GM12878 (cell line): ENCODE results near the gene DCTPP1. TPM values are rescaled to one million over a fixed set of nuclear protein-coding genes. Genes with fewer than 3 reads are reported as not detected.
A peak's percentile ranks its signal among the peaks of the same experiment; 100 is the strongest.

Source experiments
- ATF7 ChIP-seq: fragments of 450-650 bp; IDR thresholded peaks from 2 replicates; pipeline ENCODE4 v1.6.1; 2016; ENCODE audit warnings: low read depth, mild to moderate bottlenecking
- BHLHE40 ChIP-seq, 2 experiments: fragments of 450-650 bp in 1 of 2; IDR thresholded peaks; 2 replicates each; pipeline ENCODE4 v1.6.1; 2011 to 2017; ENCODE audit warnings: low read depth in 2 of 2, borderline replicate concordance in 1 of 2, improper control_type of control experiment in 1 of 2, low read length in 1 of 2, mild to moderate bottlenecking in 1 of 2
- CREB1 ChIP-seq: IDR thresholded peaks from 2 replicates; pipeline ENCODE4 v1.6.1; 2012; ENCODE audit warnings: low read depth, mild to moderate bottlenecking, inconsistent platforms
- CREM ChIP-seq: IDR thresholded peaks from 2 replicates; pipeline ENCODE4 v1.6.1; 2014; ENCODE audit warnings: antibody characterized with exemption, low read depth
- DPF2 ChIP-seq: fragments of 450-650 bp; IDR thresholded peaks from 2 replicates; pipeline ENCODE4 v1.6.1; 2017; ENCODE audit warnings: mild to moderate bottlenecking
- EED ChIP-seq: sonication (generic); IDR thresholded peaks from 2 replicates; pipeline ENCODE4 v1.6.1; 2016; ENCODE audit warnings: antibody characterized with exemption, low read depth
- EGR1 ChIP-seq, 2 experiments: IDR thresholded peaks; 1 replicate in 1 of 2; 2 replicates in 1 of 2; pipeline ENCODE4 v1.6.1; 2011 to 2012; ENCODE audit warnings: low read depth in 2 of 2, low read length in 2 of 2, borderline replicate concordance in 1 of 2, mild to moderate bottlenecking in 1 of 2, moderate library complexity in 1 of 2
- EP300 ChIP-seq, 2 experiments: fragments of 150-350 bp in 1 of 2; IDR thresholded peaks; 2 replicates each; pipeline ENCODE4 v1.6.1; 2011 to 2012; ENCODE audit warnings: low read depth in 2 of 2, low read length in 2 of 2, borderline replicate concordance in 1 of 2, improper control_type of control experiment in 1 of 2, inconsistent platforms in 1 of 2; ENCODE audit not compliant: control insufficient read depth in 1 of 2
- HCFC1 ChIP-seq: fragments of 150-350 bp; IDR thresholded peaks from 2 replicates; pipeline ENCODE4 v1.6.1; 2014; ENCODE audit warnings: low read length
- IKZF1 ChIP-seq: fragments of 450-650 bp; conservative IDR thresholded peaks from 2 replicates; pipeline ENCODE4 v1.6.1; 2017; ENCODE audit warnings: antibody characterized with exemption, mild to moderate bottlenecking
- LARP7 ChIP-seq: fragments of 450-650 bp; IDR thresholded peaks from 2 replicates; pipeline ENCODE4 v1.6.1; 2017; ENCODE audit warnings: mild to moderate bottlenecking
- MTA2 ChIP-seq: fragments of 450-650 bp; IDR thresholded peaks from 2 replicates; pipeline ENCODE4 v1.6.1; 2016; ENCODE audit warnings: low read depth, mild to moderate bottlenecking, moderate library complexity
- NBN ChIP-seq: fragments of 450-650 bp; IDR thresholded peaks from 2 replicates; pipeline ENCODE4 v1.6.1; 2016
- NR2C1 ChIP-seq: fragments of 450-650 bp; IDR thresholded peaks from 2 replicates; pipeline ENCODE4 v1.6.1; 2017; ENCODE audit warnings: antibody characterized with exemption, mild to moderate bottlenecking, moderate library complexity
- NRF1 ChIP-seq: conservative IDR thresholded peaks from 2 replicates; pipeline ENCODE4 v1.6.1; 2011; ENCODE audit warnings: mild to moderate bottlenecking, low read depth, low read length, improper control_type of control experiment
- PML ChIP-seq: IDR thresholded peaks from 2 replicates; pipeline ENCODE4 v1.6.1; 2012; ENCODE audit warnings: low read length, inconsistent platforms
- POLR2A ChIP-seq: IDR thresholded peaks from 2 replicates; pipeline ENCODE4 v1.6.1; 2011; ENCODE audit warnings: low read depth, mild to moderate bottlenecking, low read length
- POLR2AphosphoS2 ChIP-seq: IDR thresholded peaks from 2 replicates; pipeline ENCODE4 v1.6.1; 2011; ENCODE audit warnings: low read depth, mild to moderate bottlenecking, low read length, improper control_type of control experiment, moderate library complexity
- POLR2AphosphoS5 ChIP-seq: IDR thresholded peaks from 2 replicates; pipeline ENCODE4 v1.6.1; 2011; ENCODE audit warnings: mild to moderate bottlenecking, low read length, inconsistent platforms
- RB1 ChIP-seq: fragments of 450-650 bp; formaldehyde crosslinking; IDR thresholded peaks from 2 replicates; pipeline ENCODE4 v1.6.1; 2017; ENCODE audit warnings: mild to moderate bottlenecking, borderline replicate concordance
- SIN3A ChIP-seq: IDR thresholded peaks from 2 replicates; pipeline ENCODE4 v1.6.1; 2012; ENCODE audit warnings: low read depth, low read length, improper control_type of control experiment
- SMAD5 ChIP-seq: IDR thresholded peaks from 2 replicates; pipeline ENCODE4 v1.6.1; 2016; ENCODE audit warnings: antibody characterized with exemption, low read depth
- ZNF207 ChIP-seq: fragments of 450-650 bp; IDR thresholded peaks from 2 replicates; pipeline ENCODE4 v1.6.1; 2014; ENCODE audit warnings: antibody characterized with exemption, mild to moderate bottlenecking, borderline replicate concordance
- polyA plus RNA-seq, 11 experiments: library from polyadenylated mRNA; depleted of rRNA in 4 of 11; unstranded in 6 of 11; stranded (reverse) in 5 of 11; fragments of >200 nt; fragmentation: Nextera tagmentation in 4 of 11; fragmentation: Illumina TruSeq in 1 of 11; extraction: Ambion mirVana in 4 of 11; extraction: Trizol in 1 of 11; gene quantifications; 1 replicate in 1 of 11; 2 replicates in 10 of 11; pipeline versions ENCODE4 v1.2.1 to v1.2.3, GENCODE V29; 2011 to 2016; ENCODE audit warnings: inconsistent platforms in 2 of 11, missing spikeins in 2 of 11, low read depth in 1 of 11
- total RNA-seq, 4 experiments: library from RNA; depleted of rRNA in 3 of 4; stranded (reverse); fragments of >200 nt in 3 of 4; fragmentation: Illumina TruSeq in 1 of 4; extraction: Trizol in 1 of 4; gene quantifications; 2 replicates each; pipeline versions ENCODE4 v1.2.1 to v1.2.3, GENCODE V29; 2013 to 2021
- TF ChIP-seq, protein P1 (sequence below): fragments of 450-650 bp; IDR thresholded peaks from 2 replicates; pipeline ENCODE4 v1.6.1; 2017; ENCODE audit warnings: mild to moderate bottlenecking, low read depth, inconsistent platforms; ENCODE audit not compliant: poor library complexity, severe bottlenecking
- TF ChIP-seq, protein P2 (sequence below): fragments of 450-650 bp; IDR thresholded peaks from 2 replicates; pipeline ENCODE4 v1.6.1; 2017; ENCODE audit warnings: mild to moderate bottlenecking, moderate library complexity
- TF ChIP-seq, protein P3 (sequence below): IDR thresholded peaks from 2 replicates; pipeline ENCODE4 v1.6.1; 2012; ENCODE audit warnings: low read depth, low read length, improper control_type of control experiment

The DCTPP1 gene
- total and polyA plus RNA-seq, 10 of the 15 experiments (the other 5 are each of a cell fraction or from before 2014, with no cell fraction given): 72.1 to 266 (median 157) TPM

DNA sequence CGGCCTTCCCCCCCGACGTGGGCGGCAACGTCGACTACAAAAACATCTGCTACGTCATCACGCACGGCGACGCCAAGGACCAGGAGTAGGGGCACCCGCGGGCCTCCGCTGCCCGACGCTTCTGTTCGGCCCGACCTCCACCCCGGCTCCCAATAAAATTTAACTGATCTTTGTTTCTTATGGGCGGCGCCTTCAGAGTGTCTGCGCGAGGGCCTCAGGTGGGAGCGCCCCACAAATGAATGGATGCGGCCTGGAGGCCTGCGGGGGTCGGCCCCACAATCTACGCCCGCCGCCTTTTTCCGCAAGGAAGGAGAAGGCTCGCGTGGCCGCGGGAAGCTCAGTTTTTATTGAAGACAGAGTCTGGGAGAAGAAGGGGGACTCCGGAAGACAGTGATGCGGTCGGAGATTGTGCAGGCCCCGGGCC is 52.0 kb downstream of the DCTPP1 start (continued):
- TF ChIP-seq EED (no peak), SMAD5 (peak; percentile 21; the same call in 1 of the 2 replicates), ZNF207 (no peak), SIN3A (peak; percentile 37; the same call in 1 of the 2 replicates), RB1 (peak; percentile 53; the same call in 1 of the 2 replicates), IKZF1 (peak; percentile 55), EGR1 (IDR thresholded peaks at IDR 0.05; ENCODE audit: borderline replicate concordance in 1 of 2, low read depth in 2 of 2, low read length in 2 of 2) (peak in 1 of 2 experiments; percentile 91; a peak in 1 of 3 replicates), NBN (peak; percentile 49), POLR2AphosphoS5 (peak; percentile 37; the same call in 1 of the 2 replicates), MTA2 (peak; percentile 28; the same call in 1 of the 2 replicates), LARP7 (peak; percentile 48; the same call in 1 of the 2 replicates), CREB1 (peak; percentile 93), POLR2A (peak; percentile 52), CREM (peak; percentile 93), POLR2AphosphoS2 (peak; percentile 73; the same call in 1 of the 2 replicates), BHLHE40 (IDR thresholded peaks at IDR 0.05; ENCODE audit: borderline replicate concordance in 1 of 2, low read depth in 2 of 2, low read length in 1 of 2) (0 out of 4 replicates have a peak, but pooled peaks of 1 of the 2 experiments have one; percentile 5), DPF2 (peak; percentile 72), NRF1 (no peak), EP300 (IDR thresholded peaks at IDR 0.05; ENCODE audit: borderline replicate concordance in 1 of 2, control insufficient read depth in 1 of 2, low read depth in 2 of 2, low read length in 2 of 2) (0 out of 4 replicates have a peak, but pooled peaks of 1 of the 2 experiments have one; percentile 5), ATF7 (peak; percentile 82), NR2C1 (no peak), HCFC1 (no peak), PML (0 out of 2 replicates have a peak, but pooled peaks have one; percentile 17)
- TF ChIP-seq, protein P1, sequence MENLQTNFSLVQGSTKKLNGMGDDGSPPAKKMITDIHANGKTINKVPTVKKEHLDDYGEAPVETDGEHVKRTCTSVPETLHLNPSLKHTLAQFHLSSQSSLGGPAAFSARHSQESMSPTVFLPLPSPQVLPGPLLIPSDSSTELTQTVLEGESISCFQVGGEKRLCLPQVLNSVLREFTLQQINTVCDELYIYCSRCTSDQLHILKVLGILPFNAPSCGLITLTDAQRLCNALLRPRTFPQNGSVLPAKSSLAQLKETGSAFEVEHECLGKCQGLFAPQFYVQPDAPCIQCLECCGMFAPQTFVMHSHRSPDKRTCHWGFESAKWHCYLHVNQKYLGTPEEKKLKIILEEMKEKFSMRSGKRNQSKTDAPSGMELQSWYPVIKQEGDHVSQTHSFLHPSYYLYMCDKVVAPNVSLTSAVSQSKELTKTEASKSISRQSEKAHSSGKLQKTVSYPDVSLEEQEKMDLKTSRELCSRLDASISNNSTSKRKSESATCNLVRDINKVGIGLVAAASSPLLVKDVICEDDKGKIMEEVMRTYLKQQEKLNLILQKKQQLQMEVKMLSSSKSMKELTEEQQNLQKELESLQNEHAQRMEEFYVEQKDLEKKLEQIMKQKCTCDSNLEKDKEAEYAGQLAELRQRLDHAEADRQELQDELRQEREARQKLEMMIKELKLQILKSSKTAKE: no peak
- TF ChIP-seq, protein P2, sequence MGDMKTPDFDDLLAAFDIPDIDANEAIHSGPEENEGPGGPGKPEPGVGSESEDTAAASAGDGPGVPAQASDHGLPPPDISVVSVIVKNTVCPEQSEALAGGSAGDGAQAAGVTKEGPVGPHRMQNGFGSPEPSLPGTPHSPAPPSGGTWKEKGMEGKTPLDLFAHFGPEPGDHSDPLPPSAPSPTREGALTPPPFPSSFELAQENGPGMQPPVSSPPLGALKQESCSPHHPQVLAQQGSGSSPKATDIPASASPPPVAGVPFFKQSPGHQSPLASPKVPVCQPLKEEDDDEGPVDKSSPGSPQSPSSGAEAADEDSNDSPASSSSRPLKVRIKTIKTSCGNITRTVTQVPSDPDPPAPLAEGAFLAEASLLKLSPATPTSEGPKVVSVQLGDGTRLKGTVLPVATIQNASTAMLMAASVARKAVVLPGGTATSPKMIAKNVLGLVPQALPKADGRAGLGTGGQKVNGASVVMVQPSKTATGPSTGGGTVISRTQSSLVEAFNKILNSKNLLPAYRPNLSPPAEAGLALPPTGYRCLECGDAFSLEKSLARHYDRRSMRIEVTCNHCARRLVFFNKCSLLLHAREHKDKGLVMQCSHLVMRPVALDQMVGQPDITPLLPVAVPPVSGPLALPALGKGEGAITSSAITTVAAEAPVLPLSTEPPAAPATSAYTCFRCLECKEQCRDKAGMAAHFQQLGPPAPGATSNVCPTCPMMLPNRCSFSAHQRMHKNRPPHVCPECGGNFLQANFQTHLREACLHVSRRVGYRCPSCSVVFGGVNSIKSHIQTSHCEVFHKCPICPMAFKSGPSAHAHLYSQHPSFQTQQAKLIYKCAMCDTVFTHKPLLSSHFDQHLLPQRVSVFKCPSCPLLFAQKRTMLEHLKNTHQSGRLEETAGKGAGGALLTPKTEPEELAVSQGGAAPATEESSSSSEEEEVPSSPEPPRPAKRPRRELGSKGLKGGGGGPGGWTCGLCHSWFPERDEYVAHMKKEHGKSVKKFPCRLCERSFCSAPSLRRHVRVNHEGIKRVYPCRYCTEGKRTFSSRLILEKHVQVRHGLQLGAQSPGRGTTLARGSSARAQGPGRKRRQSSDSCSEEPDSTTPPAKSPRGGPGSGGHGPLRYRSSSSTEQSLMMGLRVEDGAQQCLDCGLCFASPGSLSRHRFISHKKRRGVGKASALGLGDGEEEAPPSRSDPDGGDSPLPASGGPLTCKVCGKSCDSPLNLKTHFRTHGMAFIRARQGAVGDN: peak; percentile 99
- TF ChIP-seq, protein P3, sequence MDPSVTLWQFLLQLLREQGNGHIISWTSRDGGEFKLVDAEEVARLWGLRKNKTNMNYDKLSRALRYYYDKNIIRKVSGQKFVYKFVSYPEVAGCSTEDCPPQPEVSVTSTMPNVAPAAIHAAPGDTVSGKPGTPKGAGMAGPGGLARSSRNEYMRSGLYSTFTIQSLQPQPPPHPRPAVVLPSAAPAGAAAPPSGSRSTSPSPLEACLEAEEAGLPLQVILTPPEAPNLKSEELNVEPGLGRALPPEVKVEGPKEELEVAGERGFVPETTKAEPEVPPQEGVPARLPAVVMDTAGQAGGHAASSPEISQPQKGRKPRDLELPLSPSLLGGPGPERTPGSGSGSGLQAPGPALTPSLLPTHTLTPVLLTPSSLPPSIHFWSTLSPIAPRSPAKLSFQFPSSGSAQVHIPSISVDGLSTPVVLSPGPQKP: no peak
